ENCODE data around the gene DOC2B. TPM values are rescaled to one million over a fixed set of nuclear protein-coding genes. Genes with fewer than 3 reads are reported as not detected.

The DOC2B gene
- total and polyA plus RNA-seq, 2 of the 8 experiments (the other 6 are each of a cell fraction or from before 2014, with no cell fraction given): 1.3 to 3.3 TPM

DNA sequence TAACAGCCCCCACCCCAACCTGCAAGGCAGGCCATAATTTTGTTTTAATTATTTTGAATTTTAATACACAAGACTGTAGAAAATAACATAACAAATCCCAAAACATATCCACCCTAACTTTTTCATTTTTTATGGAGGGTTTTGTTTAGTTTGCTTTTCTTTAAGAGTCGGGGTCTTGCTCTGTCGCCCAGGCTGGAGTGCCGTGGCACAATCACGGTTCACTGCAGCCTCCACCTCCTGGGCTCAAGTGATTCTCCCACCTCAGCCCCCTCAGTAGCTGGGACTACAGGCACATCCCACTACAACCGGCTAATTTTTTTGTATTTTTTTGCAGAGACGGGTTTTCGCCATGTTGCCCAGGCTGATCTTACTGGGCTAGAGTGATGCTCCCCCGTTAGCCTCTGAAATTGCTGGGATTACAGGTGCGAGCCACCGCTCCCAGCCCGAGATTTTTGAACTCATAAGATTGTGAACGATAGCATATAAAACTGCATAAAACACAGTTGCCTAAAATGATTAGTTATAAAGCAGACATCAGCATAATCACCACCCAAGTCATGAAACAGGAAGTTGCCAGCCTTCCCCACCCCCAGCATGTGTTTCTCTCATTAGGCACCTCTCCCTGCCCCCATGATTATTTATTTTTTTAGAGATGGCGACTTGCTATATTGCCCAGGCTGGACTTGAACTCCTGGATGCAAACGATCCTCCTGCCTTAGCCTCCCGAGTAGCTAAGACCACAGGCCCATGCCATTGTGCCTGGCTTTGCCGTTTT, 13.6 kb upstream of the DOC2B start:
- ChIA-PET CTCF (ENCODE audit: partially characterized antibody) (interaction anchor here (1.0 kb wide), 1 partner anchor 46 kb away, joined by 6 read pairs; no protein-coding TSS in a partner anchor), POLR2A (ENCODE audit: partially characterized antibody) (interaction anchor here (1.8 kb wide), 1 partner anchor 12 kb away, joined by 4 read pairs; no protein-coding TSS in a partner anchor)
- Histone ChIP-seq H4K20me1 (replicated peaks in 1 of 2; ENCODE audit: control insufficient read depth in 1 of 2, insufficient read depth in 2 of 2, low read length in 2 of 2) (no peaks in the 10 kb centered on the region), H2BK5ac (ENCODE audit: low read depth, low read length) (no peak overlapping the region), H4K8ac (ENCODE audit: extremely low read depth, insufficient read depth, low read length) (no peak overlapping the region), H3K4me2 (ENCODE audit: insufficient read depth in 1 of 2, low read depth in 2 of 2, low read length in 2 of 2) (no peak overlapping the region), H3K36me3 (ENCODE audit: control insufficient read depth in 2 of 4, insufficient read depth in 4 of 4, low read length in 3 of 4) (no peaks in the 10 kb centered on the region), H2BK120ac (replicated peaks; ENCODE audit: low read depth, low read length) (no peak overlapping the region), H3K14ac (ENCODE audit: insufficient read length) (no peak overlapping the region), H3K18ac (ENCODE audit: extremely low read depth, low read length) (no peak overlapping the region), H2AFZ (ENCODE audit: low read length) (no peak overlapping the region), H4K91ac (replicated peaks; ENCODE audit: insufficient read length, low read length) (no peak overlapping the region), H3K23me2 (ENCODE audit: low read depth, low read length) (no peaks in the 10 kb centered on the region), H3K27ac (ENCODE audit: low read depth, low read length) (no peak overlapping the region), H2BK15ac (ENCODE audit: low read length) (no peak overlapping the region), H3K23ac (ENCODE audit: insufficient read length) (no peak overlapping the region), H2AK5ac (ENCODE audit: low read depth, low read length) (no peak overlapping the region), H3K27me3 (replicated peaks in 1 of 4; ENCODE audit: control insufficient read depth in 3 of 4, extremely low read depth in 1 of 4, insufficient read depth in 3 of 4, low read length in 3 of 4) (no peaks in the 10 kb centered on the region; a peak in 1 of 7 replicates), H2BK20ac (ENCODE audit: low read length) (no peak overlapping the region), H3K4me3 (ENCODE audit: extremely low read depth in 1 of 4, insufficient read depth in 2 of 4, low read depth in 3 of 4, low read length in 4 of 4) (no peak overlapping the region), H3K4me1 (replicated peaks in 1 of 4; ENCODE audit: control insufficient read depth in 3 of 4, insufficient read depth in 4 of 4, low read length in 3 of 4) (peaks cover 0 to 8% (median under 1%) of the 10 kb centered on the region in 4 experiments; a peak in 2 of 7 replicates), H2BK12ac (ENCODE audit: low read depth, low read length) (no peak overlapping the region), H3K79me2 (ENCODE audit: control insufficient read depth in 1 of 2, insufficient read depth in 2 of 2, low read length in 2 of 2) (no peaks in the 10 kb centered on the region), H3K56ac (replicated peaks; ENCODE audit: insufficient read length, low read depth, low read length) (no peak overlapping the region), H3K9ac (replicated peaks in 1 of 4; ENCODE audit: extremely low read depth in 1 of 4, low read depth in 3 of 4, low read length in 3 of 4) (no peak overlapping the region), H3K4ac (replicated peaks; ENCODE audit: insufficient read length, low read depth, low read length) (no peak overlapping the region), H4K5ac (ENCODE audit: insufficient read length, low read depth, low read length) (no peak overlapping the region), H3K79me1 (ENCODE audit: low read depth, low read length) (no peaks in the 10 kb centered on the region), H3K9me3 (ENCODE audit: insufficient read depth in 2 of 2, low read depth in 1 of 2, low read length in 1 of 2) (no peaks in the 10 kb centered on the region)
- 87% methylated on average over 16 of the region's 16 CpGs; no CpG with 5 or more reads in 1 of the 2 experiments for WGBS, 2 experiments (ENCODE audit: extremely low coverage in 1 of 2, insufficient coverage in 1 of 2, insufficient read length in 1 of 2, insufficient replicate concordance in 2 of 2, low coverage in 1 of 2, low lambda C conversion rate in 2 of 2, missing lambda C conversion rate in 1 of 2)
- FAIRE-seq: no peak
- DNase-seq (ENCODE audit: low read depth in 1 of 2, low spot score in 2 of 2): no peak
- TF ChIP-seq HDAC2 (IDR thresholded peaks at IDR 0.05; ENCODE audit: borderline replicate concordance in 1 of 2, low read depth in 2 of 2, low read length in 2 of 2): no peak
- no peak for TF ChIP-seq ASH2L (IDR thresholded peaks at IDR 0.05; ENCODE audit: low read length)
- TF ChIP-seq CREB1 (IDR thresholded peaks at IDR 0.05): no peak
- TF ChIP-seq, protein P1, sequence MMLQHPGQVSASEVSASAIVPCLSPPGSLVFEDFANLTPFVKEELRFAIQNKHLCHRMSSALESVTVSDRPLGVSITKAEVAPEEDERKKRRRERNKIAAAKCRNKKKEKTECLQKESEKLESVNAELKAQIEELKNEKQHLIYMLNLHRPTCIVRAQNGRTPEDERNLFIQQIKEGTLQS (IDR thresholded peaks at IDR 0.05; ENCODE audit: insufficient read depth, low read depth, low read length): no peak
- no peak for TF ChIP-seq CHD2 (IDR thresholded peaks at IDR 0.05; ENCODE audit: low read length)
- no peak for TF ChIP-seq POU5F1 (IDR thresholded peaks at IDR 0.05; ENCODE audit: low read depth, low read length)
- TF ChIP-seq KDM4A (IDR thresholded peaks at IDR 0.05; ENCODE audit: low read depth, low read length, severe bottlenecking): no peak
- TF ChIP-seq GTF2F1 (IDR thresholded peaks at IDR 0.05; ENCODE audit: borderline replicate concordance, low read depth, low read length): no peak
- TF ChIP-seq, protein P2, sequence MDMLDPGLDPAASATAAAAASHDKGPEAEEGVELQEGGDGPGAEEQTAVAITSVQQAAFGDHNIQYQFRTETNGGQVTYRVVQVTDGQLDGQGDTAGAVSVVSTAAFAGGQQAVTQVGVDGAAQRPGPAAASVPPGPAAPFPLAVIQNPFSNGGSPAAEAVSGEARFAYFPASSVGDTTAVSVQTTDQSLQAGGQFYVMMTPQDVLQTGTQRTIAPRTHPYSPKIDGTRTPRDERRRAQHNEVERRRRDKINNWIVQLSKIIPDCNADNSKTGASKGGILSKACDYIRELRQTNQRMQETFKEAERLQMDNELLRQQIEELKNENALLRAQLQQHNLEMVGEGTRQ (IDR thresholded peaks at IDR 0.05; ENCODE audit: low read length): no peak
- no peak for TF ChIP-seq CBX8 (IDR thresholded peaks at IDR 0.05; ENCODE audit: borderline replicate concordance, low read depth, low read length)
- TF ChIP-seq TAF1 (IDR thresholded peaks at IDR 0.05; ENCODE audit: low read depth, low read length): no peak

Data from H1 (cell line).